Measurements from ENCODE around the gene DGKD.

Gene DGKD

GRCh38 chr2:233413559-233414272, 59.4 kb downstream of the DGKD start:
- peak; percentile 60 for DNase-seq

DNA sequence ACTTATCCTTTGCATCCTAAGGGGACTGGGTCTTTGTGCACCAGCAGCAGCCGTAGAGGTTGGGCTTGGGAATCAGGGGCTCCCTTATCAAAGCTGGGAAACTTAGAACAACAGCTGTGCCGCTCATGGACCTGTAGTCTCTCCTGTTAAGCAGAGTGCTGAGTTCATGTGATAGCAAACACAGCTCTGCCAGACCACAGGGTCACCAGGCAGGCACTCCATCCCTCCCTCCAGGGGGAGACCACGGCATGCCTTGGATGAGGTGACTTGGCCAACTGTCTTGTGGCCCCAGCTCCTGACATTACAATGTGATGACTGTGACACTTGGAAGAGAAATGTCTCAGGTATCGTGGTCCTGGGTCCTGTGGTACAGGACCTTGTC, 60.0 kb downstream of the DGKD start:
- no peak for DNase-seq

DNA sequence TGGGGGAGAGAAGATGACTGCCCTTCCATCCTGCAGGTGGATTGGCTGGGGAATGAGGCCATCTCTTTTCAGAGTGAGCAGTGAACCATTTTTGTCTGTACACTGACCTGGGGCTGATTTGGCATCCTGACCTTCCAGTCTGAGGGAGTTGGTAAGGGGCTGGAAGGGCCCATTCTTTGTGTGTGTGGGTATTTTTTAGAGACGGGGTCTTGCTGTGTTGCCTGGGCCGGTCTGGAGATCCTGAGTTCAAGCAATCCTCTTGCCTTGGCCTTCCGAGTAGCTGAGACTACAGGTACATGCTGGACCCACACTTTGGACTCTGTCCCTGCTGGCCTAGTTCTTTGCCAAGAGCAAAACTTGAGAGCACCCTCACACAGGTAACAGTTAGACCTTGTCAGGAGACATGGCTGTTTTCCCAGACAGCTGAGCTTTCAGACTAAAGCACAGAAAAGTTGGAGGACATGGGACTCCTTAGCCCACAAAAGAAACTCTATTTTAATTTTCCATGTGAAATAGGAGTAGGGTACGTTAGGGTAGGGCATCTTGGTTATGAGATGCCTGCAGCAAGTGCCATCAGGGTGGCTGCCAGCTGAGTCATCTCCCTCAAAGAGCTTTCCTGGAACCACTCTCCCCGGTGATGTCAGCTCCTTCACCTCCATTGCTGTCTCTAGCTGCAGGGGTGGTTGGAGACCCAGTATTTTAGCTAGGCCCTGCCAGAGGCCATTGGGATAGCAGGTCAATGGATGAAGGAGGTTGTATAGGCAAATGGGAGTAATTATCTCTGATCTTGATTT, 60.7 kb downstream of the DGKD start:
- DNase-seq = no peak

DNA sequence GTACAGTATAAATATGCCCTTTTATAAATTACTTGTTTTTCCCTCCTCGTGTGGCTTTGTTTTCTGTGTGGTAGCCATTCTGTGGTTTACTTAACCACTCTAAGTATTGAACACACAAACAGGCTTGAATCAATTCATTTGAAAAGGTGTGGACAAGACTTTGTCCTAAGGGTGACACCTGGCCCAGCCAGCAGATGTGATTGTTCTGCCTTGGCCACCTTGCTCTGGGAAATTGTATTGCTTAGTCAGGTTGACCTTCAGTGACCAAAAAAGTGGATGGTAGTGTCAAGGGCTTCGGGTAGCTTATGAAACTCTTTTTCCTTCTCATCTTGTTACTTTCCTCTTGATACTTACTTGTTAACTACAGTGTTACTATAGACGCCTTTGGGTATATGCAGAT, 61.9 kb downstream of the DGKD start:
- DNase-seq = no peak

DNA sequence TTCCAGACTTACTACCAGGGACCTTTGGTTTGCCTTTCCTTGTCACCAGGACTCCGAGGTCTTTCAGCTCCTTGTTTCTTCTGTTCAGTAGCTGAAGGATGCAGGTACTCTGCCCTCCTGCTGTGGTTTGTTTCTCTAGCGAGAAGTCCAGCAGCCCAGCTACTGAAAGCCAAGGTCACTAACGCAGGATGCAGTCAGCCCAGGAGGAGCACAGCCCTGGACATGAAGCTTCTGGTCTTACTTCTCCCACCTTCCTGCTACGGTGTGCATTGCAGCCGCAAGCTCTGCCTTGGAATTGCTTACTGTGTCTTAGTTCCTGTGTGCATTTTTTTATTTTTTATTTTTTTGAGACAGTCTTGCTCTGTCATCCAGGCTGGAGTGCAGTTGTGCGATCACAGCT, 62.4 kb downstream of the DGKD start:
- DNase-seq = no peak

DNA sequence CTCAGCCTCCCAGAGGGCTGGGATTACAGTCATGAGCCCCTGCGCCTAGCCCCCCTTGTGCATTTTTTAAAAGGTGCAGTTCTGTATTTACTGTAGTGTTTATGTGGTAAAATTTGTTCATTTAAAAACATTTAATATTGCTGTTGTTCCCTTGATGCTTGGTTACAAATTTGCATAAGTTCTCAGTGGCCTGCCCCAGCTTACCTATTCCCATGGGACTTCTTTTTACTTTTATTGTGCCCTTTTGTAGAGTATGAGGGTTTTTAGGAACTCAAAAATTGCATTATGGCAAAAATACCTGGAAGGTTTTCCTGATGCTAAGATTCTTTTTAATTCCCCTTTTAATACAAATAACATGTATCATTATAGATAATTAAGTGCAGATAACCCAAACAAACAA, 63.0 kb downstream of the DGKD start:
- DNase-seq = no peak

DNA sequence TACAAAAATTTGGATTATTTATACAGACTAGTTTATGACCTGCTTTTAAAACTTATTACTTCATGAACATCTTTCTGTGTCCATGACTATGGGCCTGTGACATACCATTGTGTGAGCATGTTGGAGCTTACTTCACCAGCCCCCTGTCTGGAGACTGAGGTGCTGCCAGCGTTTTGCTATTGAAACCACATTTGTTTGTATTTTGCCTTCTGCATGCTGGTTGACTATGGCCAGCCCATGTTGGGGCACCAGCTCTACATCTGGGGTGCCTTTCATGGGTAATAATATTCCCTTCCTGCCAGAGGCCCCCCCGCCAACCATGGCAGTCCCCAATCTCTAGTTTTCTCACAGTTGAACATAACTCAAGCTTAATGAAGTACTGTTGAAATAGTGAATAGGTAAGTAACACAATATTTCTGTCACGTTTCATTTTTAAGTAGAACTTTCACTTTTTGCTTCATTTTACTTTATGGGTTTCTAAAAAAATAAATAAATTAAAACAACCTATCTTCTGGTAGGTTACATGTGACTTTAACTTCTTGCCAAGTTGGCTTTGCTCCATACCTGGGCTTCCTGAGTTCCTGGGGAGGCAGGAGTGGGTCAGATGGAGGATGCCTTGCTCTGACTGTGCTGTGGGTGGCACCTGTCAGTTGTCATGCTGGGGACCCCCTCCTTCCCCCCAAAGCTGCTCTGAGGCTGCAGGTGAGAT, 63.9 kb downstream of the DGKD start:
- DNase-seq = no peak

GRCh38 chr2:233418761-233419546, 64.7 kb downstream of the DGKD start:
- no peak for DNase-seq

DNA sequence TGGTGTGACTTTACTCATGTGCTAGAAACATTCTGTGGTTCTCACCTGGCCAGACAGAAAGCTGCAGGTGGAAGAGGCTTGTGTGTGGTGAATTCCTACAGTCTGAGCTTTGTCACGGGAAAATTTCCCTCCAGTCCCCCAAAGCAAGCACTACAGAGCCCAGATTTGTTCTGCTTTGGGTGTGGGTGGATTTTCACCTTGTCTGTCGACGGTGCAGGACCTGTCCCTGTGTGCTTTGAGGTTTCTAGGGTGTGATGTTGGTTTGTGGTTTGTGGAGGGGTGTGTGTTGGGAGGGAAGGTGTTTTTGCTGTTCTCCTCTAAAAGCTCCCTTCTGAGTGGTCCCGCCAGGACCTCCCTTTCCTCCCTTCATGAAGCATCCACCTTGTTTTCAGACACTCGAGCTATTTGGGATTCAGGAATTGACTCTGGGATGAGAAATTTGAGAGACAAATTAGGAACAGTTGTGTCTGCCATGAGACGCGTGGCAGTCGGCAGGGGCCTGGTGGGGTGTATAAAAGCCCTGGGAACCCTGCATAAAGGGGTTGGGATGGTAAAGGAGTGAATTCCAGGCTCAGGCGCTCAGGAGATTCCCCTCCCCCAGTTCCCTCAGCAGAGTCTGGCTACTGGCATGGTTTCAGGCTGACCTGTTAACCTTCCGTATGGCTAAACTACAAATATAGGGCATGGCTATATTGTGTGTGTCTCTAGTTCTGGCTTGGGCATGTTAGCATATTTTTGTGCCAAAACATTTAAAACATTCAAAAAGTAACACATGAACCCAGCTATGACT, 65.5 kb downstream of the DGKD start:
- no peak for DNase-seq

GRCh38 chr2:233421091-233421816, 67.0 kb downstream of the DGKD start:
- no peak for DNase-seq

- DNase-seq = no peak
These were observed 67.9 kb downstream of the DGKD start for GRCh38 chr2:233422050-233422639.

DNA sequence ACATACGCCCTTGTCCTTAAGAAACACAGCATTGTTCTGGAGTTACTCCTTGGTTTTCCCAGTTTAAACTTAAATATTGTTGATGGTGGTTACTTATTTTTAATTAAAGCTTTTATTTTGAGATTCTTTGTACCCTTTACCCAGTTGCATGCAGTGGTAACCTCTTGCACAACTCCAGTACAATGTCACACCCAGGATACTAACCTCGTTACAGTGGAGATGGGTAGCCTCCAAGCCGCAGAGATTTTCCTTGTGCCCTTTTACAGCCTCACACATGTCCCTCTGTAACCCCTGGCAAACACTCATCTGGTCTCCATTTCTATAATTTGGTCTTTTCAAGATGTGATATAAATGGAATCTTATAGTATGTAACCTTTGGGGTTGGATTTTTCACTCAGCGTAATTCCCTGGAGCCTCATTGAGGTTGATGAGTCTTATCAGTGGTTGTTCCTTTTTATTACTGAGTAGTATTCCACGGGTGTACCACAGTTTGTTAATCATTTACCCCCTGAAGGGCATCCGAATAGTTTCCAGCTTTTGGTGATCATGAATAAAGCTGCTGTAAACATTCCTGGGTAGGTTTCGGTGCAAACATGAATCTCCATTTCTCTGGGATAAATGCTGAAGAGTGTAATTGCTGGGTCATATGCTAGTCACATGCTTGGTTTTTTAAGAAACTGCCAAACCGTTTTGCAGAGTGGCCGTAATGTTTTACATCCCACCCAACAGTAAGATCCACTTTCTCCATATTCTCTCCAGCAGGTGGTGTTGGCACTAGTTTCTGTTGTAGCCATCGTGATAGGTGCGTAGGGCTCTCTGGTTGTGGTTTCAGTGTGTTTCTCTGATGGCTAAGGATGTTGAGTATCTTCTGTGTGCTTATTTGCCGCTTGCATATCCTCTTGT, 68.6 kb downstream of the DGKD start:
- no peak for DNase-seq

DNA sequence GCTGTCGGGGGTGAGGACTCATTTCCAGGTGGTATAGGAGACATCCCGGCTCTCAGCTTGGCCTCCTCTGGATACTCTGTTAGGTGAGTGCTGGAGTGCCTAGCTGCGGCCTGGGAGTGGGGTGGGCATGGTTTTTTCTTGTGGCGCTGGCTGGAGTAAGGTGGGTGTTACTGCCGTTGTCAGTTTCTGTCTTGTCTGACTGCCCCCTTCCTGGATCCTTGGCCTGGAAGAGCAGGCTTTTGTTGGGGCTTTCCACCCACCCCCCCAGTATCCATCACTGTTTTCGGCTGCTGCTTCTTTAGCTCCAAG, 69.2 kb downstream of the DGKD start:
- DNase-seq = no peak

- no peak for DNase-seq
These were observed 70.1 kb downstream of the DGKD start for GRCh38 chr2:233424154-233424951.

GRCh38 chr2:233426619-233427342, 72.5 kb downstream of the DGKD start:
- DNase-seq = no peak

- no peak for DNase-seq
These were observed 73.7 kb downstream of the DGKD start for GRCh38 chr2:233428008-233428407.

DNA sequence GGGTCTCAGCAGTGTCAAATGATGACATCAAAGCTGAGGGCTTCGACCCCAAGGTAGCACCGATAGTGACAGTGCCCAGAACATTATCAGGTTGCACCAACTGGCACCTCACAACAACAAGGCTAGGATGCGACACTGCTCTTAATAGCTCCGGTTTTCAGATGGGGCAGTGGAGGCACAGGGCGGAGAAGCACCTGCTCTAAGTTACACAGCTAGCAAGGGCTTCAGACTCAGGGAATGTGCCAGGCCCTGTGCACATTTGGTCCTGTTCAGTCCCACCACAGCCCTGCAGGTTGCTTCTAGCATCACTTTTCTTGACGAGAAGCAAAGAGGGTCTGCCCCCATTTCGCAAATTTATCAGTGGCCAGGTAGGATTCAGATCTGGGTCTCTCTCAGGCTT, 74.1 kb downstream of the DGKD start:
- no peak for DNase-seq

GRCh38 chr2:233429175-233429897, 75.0 kb downstream of the DGKD start:
- no peak for DNase-seq

Measured in NCI-H1105 (cell line).